Activated T-cell treated with anti-CD3 and anti-CD28 coated beads for 24 hours (primary cell): ENCODE measurements around the gene CTAGE15.
A peak's percentile ranks its signal among the peaks of the same experiment; 100 is the strongest.
"Not testable (repeated sequence)": the region's sequence is repeated elsewhere in the genome, so short reads cannot be mapped to it uniquely, and the experiment has no call there.

Source experiments
- DNase-seq: peaks from one replicate; pipeline ENCODE4 v3.0.0-alpha.2; 2020; ENCODE audit warnings: low read depth

Gene CTAGE15, protein sequence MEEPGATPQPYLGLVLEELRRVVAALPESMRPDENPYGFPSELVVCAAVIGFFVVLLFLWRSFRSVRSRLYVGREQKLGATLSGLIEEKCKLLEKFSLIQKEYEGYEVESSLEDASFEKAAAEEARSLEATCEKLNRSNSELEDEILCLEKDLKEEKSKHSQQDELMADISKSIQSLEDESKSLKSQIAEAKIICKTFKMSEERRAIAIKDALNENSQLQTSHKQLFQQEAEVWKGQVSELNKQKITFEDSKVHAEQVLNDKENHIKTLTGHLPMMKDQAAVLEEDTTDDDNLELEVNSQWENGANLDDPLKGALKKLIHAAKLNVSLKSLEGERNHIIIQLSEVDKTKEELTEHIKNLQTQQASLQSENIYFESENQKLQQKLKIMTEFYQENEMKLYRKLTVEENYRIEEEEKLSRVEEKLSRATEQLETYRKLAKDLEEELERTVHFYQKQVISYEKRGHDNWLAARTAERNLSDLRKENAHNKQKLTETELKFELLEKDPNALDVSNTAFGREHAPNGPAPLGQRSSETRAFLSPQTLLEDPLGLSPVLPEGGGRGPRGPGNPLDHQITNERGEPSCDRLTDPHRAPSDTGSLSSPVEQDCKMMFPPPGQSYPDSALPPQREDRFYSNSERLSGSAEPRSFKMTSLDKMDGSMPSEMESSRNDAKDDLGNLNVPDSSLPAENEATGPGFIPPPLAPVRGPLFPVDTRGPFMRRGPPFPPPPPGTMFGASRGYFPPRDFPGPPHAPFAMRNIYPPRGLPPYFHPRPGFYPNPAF

DNA sequence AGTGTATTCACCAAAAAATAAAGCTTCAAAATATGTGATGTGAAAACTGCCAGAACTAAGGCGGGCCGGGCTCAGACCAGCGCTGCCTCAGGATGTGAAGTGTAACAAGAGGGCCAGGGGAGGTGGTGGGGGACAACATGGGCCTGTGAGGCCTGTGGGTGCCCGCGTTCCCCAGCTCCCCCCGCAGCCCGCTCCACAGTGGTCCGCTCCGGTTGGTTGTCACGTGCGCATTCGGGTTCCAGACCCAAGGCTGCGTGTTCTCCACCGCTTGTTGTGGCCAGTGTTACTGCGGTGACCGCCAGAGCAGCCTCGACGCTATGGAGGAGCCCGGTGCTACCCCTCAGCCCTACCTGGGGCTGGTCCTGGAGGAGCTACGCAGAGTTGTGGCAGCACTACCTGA lies at the start of gene CTAGE15:
CTAGE15 (plus strand) TSS at position 301 of the 400 bp plus-strand sequence; CDS start at position 318, 17 bp downstream.
- DNase-seq, result not testable (repeated sequence)

DNA sequence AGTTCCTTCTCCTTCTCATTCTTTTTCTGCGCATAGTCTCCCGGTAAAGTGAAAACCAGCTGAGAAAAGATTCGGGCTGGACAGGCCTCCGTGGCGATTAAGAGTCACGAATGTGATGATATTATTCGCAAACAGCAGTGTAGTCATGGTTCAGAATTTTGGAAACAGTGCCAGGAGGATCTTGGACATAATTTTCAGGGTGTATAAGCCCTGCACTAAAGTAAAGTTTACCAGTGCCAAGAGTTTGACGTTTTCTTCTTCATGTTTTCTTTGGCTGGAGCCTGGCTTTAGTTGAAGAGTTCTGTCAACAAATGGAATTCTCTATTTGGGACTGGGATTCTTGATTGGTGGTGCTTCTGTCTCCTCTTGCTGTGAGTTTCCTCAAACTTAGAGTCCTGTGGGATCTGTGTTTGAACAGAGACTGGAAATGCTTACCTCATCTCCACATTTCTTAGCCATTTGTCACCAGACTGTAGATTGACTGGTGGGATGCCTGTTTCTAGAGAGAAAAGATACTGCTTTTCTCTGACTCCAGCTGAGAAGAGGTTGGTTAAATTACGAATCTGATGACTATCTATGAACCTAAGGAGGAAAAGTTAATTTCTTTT lies 49.2 kb upstream of the CTAGE15 start:
- not testable (repeated sequence) for DNase-seq

DNA sequence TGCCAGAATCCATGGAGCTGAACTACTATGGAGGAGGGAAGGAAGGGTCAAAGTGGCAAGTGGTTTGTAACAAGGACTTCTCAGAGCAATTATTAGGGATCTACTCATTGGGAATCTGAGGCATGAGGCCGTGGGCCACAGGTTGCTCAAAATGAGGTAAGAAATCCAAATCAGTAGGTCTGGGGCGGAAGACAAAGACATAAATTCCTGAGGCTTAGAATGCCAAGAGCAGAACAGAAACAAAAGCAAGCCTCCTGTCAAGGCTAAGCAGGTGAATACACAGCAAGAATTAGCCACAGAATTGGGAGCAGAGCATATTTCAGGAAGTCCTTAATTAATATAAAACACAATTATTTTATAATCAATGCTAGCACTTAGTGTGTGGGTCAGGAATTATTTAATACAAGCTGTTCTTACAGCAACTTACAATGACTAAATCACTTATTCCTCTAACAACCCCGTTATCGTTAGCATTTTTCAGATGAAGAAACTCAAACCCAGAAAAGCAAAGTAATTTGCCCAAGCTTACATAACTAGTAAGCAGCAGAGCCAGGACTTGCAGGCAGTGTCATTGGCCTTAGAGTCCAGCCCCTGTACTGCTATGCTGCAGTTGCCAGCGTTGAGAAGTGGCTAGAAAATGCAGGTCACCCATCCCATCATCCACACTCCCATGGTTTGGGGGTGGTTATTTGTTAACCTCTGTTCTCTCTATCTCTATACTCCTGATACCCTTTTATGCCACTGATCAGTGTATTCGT lies 40.3 kb upstream of the CTAGE15 start:
- not testable (repeated sequence) for DNase-seq

DNA sequence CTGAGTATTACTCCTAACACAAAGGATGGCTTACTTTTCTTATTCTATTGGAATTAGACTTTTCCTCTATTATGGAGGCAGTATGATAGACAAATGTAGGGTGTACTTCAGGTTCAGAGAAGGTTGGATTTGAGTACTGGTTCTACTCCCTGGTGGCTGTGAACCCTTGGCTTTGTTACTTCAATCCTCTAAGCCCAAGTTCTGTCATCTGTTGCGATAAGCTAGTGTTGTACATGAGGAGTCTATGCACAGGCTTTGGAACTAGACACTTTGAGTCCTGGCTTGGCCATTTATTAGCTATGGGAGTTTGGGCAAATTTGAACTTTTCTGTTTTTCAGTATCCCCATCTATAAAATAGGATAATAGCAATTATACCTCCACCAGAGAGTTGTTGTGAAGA lies 39.7 kb upstream of the CTAGE15 start:
- DNase-seq, result not testable (repeated sequence)

DNA sequence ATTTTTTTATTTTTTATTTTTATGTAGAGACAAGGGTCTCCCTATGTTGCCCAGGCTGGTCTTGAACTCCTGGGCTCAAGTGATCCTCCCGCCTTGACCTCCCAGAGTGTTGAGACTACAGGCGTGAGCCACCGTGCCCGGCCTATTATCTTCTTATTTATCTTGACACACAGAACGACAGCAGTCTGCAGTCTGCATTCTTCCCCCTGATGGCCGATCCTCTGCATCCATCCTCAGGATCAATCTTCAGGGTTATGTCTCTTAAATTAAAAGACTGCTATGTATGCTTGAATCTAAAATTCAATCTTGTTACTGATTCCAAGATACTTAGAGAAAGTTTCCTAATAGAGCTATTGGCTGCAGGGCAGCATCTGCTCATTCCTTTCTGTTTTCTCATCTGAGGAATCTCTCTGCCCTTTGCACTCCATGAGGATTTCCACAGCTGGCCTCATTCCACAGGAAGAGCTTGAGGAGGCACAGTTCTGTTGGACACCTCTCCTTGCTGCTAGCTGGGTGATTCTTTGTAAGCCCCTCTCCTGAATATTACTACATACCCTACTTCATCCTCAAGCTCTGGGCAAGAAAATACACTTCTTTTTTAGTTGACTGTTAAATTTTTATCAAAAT lies 38.3 kb upstream of the CTAGE15 start:
- not testable (repeated sequence) for DNase-seq

DNA sequence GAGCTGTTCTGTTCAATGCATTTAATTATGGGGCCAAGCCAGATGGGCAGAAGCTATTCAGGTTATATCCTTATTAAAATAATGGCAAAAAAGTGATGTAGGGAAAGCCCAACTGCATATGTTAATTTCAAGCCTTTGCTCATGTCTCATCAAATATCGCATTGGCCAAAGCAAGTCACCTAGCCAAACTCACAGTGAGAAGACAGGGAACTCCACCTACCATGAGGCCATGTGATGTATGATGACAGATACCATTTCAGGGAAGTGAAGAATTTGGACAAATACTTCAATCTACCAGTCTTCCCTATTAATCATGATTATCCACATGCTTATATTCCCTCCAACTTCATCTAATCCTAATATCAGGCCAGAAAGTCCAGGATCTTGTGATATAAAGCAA lies 35.2 kb upstream of the CTAGE15 start:
- DNase-seq, result not testable (repeated sequence)

DNA sequence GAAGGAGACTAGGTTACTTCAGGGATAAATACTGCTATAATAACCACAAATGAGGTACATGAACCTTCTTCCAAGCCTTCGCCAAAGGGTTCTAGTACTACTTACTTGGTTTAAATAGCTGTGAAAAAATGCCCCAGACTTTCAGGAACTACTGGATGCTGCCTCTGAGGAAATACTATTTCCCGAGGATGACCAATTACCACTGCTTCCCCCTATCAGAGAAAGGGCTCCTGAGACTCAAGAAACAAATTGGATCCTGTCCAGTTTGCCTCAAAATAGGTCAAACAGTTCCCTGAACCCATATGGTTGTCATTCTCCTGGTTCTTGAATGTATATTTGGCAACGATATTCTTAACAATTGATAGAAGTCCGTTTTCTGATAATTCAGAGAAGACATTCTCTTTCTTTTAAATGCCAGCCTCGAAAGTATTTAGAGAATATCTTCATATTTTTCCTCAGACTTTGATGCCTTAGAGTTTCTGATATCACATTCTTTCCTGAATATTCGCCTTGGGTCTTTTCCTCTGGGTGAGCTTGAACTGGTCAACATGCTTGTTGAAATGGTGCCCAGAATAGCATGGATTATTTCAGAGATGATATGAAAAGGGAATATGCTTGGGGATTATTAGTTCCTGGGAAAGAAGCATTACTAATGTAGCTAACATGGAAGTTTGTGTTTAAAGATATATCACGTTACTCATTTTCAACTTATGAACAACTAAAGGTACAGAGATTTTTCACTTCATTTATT lies 28.1 kb upstream of the CTAGE15 start:
- not testable (repeated sequence) for DNase-seq

DNA sequence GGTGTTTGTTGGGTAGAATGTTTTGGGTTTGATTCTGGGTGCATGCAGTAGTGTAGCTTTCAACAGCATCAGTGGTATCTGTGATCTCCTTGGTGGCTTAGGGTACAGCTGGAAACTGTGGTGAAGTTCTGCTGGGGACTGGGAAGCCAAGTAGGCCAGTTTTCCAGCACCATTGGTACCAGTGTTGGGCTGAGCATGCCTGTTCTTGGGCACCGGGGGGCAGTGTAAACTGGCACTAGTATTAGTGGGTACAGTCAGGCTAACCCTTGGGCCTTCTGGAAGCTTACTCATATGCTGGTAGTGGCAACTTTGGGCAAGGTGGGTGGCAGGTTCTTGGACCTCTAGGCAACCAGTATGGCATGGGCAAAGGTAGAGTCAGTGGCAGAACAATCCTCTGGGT lies 15.6 kb upstream of the CTAGE15 start:
- DNase-seq, result not testable (repeated sequence)

DNA sequence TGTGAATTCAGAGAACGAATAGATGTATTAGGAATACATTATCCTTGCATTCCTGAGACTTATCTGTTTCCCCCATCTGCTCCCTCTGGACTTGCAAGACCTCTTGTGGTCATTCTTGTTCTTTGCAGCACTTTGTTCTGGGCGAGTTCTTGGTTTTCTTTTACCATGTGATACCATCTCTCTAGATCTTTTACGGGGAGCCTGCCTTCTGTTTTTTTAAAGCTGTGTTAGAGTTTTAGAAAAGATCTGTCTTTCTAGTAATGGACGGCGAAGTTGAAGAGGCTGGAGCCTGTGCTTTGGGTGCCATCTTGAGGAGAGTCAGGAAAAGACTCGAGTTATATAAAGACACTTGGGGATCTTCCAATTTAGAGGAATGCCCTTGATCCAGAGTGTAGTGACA lies 8.3 kb upstream of the CTAGE15 start:
- not testable (repeated sequence) for DNase-seq

DNA sequence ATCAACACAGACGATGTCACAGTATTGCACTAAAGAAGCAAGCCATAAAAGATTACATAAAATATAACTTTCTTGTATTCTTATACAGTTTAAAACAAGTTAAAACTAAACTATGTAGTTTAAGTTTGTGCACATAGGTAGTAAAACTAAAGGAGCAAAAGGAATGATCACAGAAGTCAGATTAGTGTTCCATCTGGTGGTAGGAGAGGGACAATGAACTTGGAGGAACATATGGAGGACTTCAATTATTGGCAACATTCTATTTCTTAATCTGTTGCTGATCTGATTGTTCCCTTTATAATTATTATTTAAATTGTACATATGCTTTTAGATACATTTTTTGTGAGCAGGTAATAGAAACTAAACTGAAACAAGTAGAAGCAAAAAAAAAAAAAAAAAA lies 5.6 kb upstream of the CTAGE15 start:
- DNase-seq, result not testable (repeated sequence)

DNA sequence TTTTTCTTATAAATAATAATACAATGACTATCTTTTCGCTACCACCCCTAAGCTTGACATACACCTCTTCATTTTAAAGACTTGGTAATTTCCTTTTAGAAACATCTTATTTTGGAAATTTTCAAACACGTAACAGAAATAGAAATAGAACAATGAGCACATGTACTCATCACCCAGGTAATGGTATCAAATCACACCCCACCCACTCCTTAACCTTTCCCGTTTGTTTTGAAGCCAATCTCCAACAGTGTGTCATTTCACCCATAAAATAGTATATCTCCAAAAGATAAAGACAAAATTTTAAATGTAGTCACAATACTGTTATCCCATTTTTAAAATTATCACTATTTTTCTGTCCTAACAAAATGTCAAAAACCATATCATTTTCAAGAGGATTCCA lies 16.6 kb downstream of the CTAGE15 start:
- DNase-seq, result not testable (repeated sequence)

DNA sequence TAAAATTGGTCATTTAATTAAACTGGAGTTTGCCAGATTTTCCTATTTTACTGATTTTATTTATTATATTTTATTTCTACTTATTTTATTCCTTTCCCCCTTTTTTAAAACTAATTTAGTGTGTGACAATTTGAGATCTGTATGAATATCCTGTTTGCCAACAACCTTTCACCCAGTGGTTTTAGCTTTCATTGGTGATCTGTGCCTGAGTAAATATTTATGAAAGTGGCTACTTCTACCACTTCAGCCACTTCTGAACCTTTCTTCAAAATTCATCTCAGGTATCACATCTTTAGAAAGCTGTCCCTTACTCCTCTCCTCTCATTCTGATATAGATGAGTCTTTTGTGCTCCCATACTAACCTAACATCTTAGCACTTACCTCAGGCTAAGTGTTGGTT lies 18.3 kb downstream of the CTAGE15 start:
- DNase-seq, result not testable (repeated sequence)

DNA sequence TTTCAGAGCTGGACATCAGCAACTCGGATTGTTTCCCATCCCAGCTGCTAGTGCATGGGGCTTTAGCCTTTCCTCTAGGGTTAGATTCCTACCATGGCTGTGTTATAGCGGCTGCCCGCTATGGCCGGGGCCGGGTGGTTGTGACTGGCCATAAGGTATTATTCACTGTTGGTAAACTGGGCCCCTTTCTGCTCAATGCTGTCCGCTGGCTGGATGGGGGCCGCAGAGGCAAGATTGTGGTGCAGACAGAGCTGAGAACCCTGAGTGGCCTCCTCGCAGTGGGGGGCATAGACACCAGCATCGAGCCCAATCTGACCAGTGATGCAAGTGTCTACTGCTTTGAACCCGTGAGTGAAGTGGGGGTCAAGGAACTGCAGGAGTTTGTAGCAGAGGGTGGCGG lies 26.5 kb downstream of the CTAGE15 start:
- not testable (repeated sequence) for DNase-seq

DNA sequence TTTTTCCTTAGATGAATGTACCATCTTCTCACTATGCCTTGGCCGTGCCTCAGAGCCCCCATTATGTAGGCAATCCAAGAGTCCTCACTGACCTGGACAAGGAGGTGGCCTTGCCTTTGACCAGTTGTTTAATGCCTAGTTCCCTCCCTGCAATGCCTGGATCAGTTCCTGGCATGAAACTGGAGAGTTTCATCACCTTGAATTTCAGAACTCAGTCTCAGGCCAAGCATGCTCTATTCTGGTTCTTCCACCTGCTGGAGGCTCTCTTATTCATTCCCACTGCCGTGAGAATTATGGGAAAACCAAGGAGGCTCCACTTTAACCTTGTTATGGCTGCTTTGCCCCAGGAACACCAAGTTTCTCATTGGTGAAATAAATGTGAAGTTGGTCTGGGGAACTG lies 31.9 kb downstream of the CTAGE15 start:
- not testable (repeated sequence) for DNase-seq

DNA sequence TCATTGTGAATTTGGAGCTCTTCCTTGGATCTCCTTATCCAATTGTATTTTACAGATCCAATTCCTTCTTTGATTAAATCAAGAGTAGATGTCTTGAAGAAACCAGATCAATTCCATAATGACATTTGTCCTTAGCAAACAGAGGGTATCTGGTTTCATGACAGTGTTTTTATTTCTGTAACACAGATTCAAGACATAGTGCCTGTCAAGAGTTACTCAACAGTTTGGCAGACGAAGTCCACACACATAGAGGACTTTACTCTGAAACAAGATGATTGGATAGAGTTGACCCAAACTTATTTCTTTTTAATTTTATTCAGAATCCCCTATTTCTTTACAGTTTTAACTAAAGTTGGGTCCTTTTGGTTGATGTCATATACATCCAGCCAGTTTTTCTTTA lies 34.5 kb downstream of the CTAGE15 start:
- not testable (repeated sequence) for DNase-seq

DNA sequence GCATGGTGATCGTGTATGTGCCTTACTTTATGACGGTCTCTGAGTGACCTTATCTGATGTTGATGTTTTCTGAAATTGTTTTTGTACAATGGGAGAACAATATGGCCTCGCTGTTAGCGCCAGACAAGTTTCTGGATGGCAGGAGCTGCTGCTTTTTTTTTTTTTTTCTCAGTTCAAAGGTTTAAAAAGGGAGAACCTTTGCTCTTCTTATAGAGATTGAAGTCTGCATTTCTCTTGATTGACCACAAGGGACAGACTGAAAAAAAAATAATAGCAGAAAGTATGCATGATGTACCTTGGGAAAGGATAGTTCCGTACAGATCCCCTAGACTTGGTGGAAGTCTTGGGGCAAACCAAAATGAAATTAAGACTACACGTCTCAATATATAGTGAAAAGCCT lies 43.9 kb downstream of the CTAGE15 start:
- not testable (repeated sequence) for DNase-seq

DNA sequence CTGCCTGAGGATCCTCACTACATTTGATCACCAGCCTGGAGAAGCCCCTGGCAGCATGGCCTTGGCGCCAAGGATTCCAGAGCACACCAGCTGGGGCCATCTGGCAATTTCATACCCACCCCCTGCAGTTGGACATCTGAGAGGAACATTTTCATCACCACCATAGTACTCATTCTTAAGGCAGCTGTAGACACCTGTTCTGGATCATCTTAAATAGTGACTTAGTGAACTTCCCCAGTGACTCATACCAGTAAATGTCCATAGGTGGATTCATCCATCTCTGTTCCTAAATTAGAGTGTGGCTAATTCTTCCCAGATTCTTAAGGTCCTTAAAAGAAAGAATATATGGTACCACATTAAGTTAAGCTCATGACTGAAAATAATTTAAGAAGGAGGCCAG lies 45.6 kb downstream of the CTAGE15 start:
- not testable (repeated sequence) for DNase-seq

DNA sequence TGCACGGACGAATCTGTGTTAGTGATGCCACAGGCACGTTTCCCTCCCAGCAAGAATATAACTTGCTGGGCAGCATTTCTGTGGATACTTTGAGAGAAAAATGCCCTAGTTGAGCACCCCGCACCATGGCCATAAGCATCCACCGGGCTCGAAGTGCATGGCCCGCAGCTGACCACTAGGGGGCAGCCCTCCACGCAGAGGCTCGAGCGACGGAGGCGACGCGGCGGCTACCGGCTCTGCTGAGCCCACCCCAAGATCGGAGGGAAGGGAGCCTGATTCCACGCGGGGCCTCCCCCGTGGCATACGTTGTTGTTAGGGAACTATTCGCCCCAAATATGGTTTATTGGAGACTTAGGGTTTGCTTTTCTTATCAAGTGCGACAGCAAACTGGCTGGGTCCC lies 48.5 kb downstream of the CTAGE15 start:
- DNase-seq, result not testable (repeated sequence)

DNA sequence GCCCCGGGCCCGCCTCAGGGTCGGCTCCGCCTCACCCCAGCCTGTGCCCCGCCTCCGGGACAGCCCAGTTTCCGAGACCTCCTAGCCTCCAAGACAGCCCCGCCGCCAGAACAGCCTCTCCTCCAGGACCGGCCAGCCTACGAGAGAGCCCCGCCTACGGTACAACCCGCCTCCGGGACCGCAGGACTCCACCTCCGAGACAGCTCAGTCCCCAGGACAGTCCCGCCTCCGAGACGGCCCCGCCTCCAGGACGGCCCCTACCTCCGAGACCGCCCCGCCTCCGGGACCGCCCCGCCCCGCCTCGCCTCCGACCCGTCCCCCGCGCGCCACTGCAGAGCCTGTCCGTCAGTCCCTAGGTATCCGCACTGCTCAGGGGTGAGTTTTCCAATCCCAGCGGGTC lies 49.0 kb downstream of the CTAGE15 start, which contains the start of gene TCAF2:
TCAF2 (plus strand) TSS at position 329 of the 400 bp plus-strand sequence.
- peak; percentile 62 for DNase-seq

DNA sequence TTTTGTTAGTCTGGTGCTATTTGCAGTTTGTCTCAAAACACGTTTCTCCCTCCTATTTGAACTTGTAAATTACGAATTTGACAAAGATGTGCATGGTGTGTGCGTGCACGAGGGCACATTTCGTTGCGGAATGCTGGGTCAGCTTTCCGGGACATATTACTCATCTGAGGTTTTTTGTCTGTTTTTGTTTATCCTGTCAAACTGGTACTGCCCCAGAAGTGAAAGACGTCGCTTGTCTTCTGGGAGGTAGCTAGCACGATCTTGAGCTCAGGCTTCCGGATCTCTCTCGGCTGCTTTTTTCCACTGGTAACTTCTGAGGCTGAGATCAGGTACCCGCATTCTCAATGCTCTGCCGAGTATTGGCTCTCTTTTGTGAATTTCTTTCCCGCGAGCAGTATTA lies 49.6 kb downstream of the CTAGE15 start:
- DNase-seq, result not testable (repeated sequence)
